ENCODE data around the gene PAX8. TPM values are rescaled to one million over a fixed set of nuclear protein-coding genes. Genes with fewer than 3 reads are reported as not detected.

Gene PAX8
- total and polyA plus RNA-seq, 2 donors from 2014 or later, result 199 to 607 TPM

GRCh38 chr2:113166187-113166645, 112.5 kb downstream of the PAX8 start:
- Histone ChIP-seq H3K27me3 (ENCODE audit: control insufficient read depth, insufficient read depth, low read length) (no peaks in the 10 kb centered on the region), H3K4me3 (ENCODE audit: low read length in 3 of 3) (no peak overlapping the region), H3K4me1 (ENCODE audit: control insufficient read depth in 2 of 3, insufficient read depth in 2 of 3, low read depth in 1 of 3, low read length in 3 of 3) (peaks cover 0 to 5% (median 4%) of the 10 kb centered on the region in 3 donors), H3K9me3 (ENCODE audit: control insufficient read depth in 2 of 3, insufficient read depth in 1 of 3, low read length in 3 of 3) (no peaks in the 10 kb centered on the region), H3K9ac (ENCODE audit: low read length in 3 of 3) (no peak overlapping the region), H3K36me3 (ENCODE audit: control insufficient read depth in 2 of 3, insufficient read depth in 3 of 3, low read length in 3 of 3) (no peaks in the 10 kb centered on the region), H3K27ac (ENCODE audit: low read depth in 2 of 2, low read length in 2 of 2) (no peak overlapping the region)
- intact Hi-C loops (cut with DNase I), result no loop called here
- DNase-seq (peak in 1 of 5 donors; percentile 14), FAIRE-seq (no peak)
- TF ChIP-seq, protein P1, sequence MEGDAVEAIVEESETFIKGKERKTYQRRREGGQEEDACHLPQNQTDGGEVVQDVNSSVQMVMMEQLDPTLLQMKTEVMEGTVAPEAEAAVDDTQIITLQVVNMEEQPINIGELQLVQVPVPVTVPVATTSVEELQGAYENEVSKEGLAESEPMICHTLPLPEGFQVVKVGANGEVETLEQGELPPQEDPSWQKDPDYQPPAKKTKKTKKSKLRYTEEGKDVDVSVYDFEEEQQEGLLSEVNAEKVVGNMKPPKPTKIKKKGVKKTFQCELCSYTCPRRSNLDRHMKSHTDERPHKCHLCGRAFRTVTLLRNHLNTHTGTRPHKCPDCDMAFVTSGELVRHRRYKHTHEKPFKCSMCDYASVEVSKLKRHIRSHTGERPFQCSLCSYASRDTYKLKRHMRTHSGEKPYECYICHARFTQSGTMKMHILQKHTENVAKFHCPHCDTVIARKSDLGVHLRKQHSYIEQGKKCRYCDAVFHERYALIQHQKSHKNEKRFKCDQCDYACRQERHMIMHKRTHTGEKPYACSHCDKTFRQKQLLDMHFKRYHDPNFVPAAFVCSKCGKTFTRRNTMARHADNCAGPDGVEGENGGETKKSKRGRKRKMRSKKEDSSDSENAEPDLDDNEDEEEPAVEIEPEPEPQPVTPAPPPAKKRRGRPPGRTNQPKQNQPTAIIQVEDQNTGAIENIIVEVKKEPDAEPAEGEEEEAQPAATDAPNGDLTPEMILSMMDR (IDR thresholded peaks at IDR 0.05; ENCODE audit: borderline replicate concordance, extremely low read depth, insufficient read depth), result no peak

Other genes starting within 250 kb of the PAX8 start
- not detected for gene IL36B, start 226.1 kb downstream of the PAX8 start, total RNA-seq
- not detected for gene IL36B, start 226.1 kb downstream of the PAX8 start, polyA plus RNA-seq (ENCODE audit: insufficient read depth, low read depth, low replicate concordance)
- not detected for gene IL36RN, start 219.7 kb downstream of the PAX8 start, total RNA-seq
- gene IL36RN, start 219.7 kb downstream of the PAX8 start, polyA plus RNA-seq (ENCODE audit: insufficient read depth, low read depth, low replicate concordance), result not detected
- not detected for gene IL1F10, start 211.0 kb downstream of the PAX8 start, total RNA-seq
- not detected for gene IL1F10, start 211.0 kb downstream of the PAX8 start, polyA plus RNA-seq (ENCODE audit: insufficient read depth, low read depth, low replicate concordance)
- gene IL1RN, start 151.3 kb downstream of the PAX8 start, total RNA-seq, result 2.1 TPM
- 1.3 TPM for gene IL1RN, start 151.3 kb downstream of the PAX8 start, polyA plus RNA-seq (ENCODE audit: insufficient read depth, low read depth, low replicate concordance)
- 42.0 TPM for gene PSD4, start 105.0 kb downstream of the PAX8 start, total RNA-seq
- gene PSD4, start 105.0 kb downstream of the PAX8 start, polyA plus RNA-seq (ENCODE audit: insufficient read depth, low read depth, low replicate concordance), result 16.2 TPM
- 31.0 TPM for gene ZNG1B, start 158.8 kb upstream of the PAX8 start, total RNA-seq
- gene ZNG1B, start 158.8 kb upstream of the PAX8 start, polyA plus RNA-seq (ENCODE audit: insufficient read depth, low read depth, low replicate concordance), result 32.7 TPM
- gene FOXD4L1, start 219.7 kb upstream of the PAX8 start, total RNA-seq, result 0.19 TPM
- not detected for gene FOXD4L1, start 219.7 kb upstream of the PAX8 start, polyA plus RNA-seq (ENCODE audit: insufficient read depth, low read depth, low replicate concordance)

All from kidney (tissue), 14 donors.